Endothelial cell of umbilical vein (primary cell): ENCODE results near the gene SAE1. TPM values are rescaled to one million over a fixed set of nuclear protein-coding genes. Genes with fewer than 3 reads are reported as not detected.

Source experiments
- BruUV-seq: library from RNA; stranded (reverse); fragments of 400-500 nt; replicated peaks from 2 replicates; lab custom pipeline; 2021; lab: Mats Ljungman, UMichigan
- CTCF ChIA-PET: fragments of 300-600, 350-600 bp; sonication (Branson Sonifier 250); formaldehyde crosslinking; loops from one replicate; lab custom pipeline; 2021; ENCODE audit warnings: antibody characterized with exemption, inconsistent platforms; lab: Charles Lee
- POLR2A ChIA-PET: fragments of 300-600, 350-600 bp; sonication (Branson Sonifier 250); formaldehyde crosslinking; loops from one replicate; lab custom pipeline; 2021; ENCODE audit warnings: antibody characterized with exemption, inconsistent platforms; lab: Charles Lee
- DNase-seq: peaks from one replicate; pipeline ENCODE4 v3.0.0-alpha.2; 2011; ENCODE audit warnings: low read depth, low spot score
- FAIRE-seq: peaks from 2 replicates; lab custom pipeline; 2011; peaks lifted over from hg19 to GRCh38; lab: Jason Lieb, UNC
- H2AFZ ChIP-seq: 2 replicates; pipeline ENCODE4 v1.6.0; 2012; ENCODE audit warnings: low read depth, low read length, control low read depth, inconsistent platforms
- H3K27ac ChIP-seq: 2 replicates; pipeline ENCODE4 v1.5.1; 2011; ENCODE audit warnings: low read depth, mild to moderate bottlenecking, control low read depth, low read length, moderate library complexity; ENCODE audit not compliant: insufficient read depth
- H3K27me3 ChIP-seq, 2 experiments: 2 replicates each; pipeline versions ENCODE4 v1.6.0 to v1.6.1; 2011; ENCODE audit warnings: low read length in 2 of 2, mixed read lengths in 1 of 2; ENCODE audit not compliant: control insufficient read depth in 2 of 2, insufficient read depth in 2 of 2
- H3K36me3 ChIP-seq, 2 experiments: 2 replicates in 1 of 2; 3 replicates in 1 of 2; pipeline ENCODE4 v1.5.1; 2011; ENCODE audit warnings: low read length in 2 of 2, mild to moderate bottlenecking in 1 of 2, moderate library complexity in 1 of 2; ENCODE audit not compliant: control insufficient read depth in 2 of 2, insufficient read depth in 2 of 2; ENCODE audit errors: extremely low read depth in 1 of 2
- H3K4me1 ChIP-seq: 3 replicates; pipeline ENCODE4 v1.5.1; 2011; ENCODE audit warnings: mild to moderate bottlenecking, low read length; ENCODE audit not compliant: control insufficient read depth, insufficient read depth; ENCODE audit errors: extremely low read depth
- H3K4me2 ChIP-seq: 2 replicates; pipeline ENCODE4 v1.6.1; 2011; ENCODE audit warnings: low read length, control low read depth, mixed read lengths; ENCODE audit not compliant: insufficient read depth
- H3K4me3 ChIP-seq, 3 experiments: fragments of 200-600 bp in 1 of 3; sonication (generic), shearing (Covaris generic) in 1 of 3; replicated peaks in 1 of 3; 2 replicates each; pipeline ENCODE4 v1.5.1; 2011 to 2016; ENCODE audit warnings: control low read depth in 3 of 3, low read length in 3 of 3, mild to moderate bottlenecking in 2 of 3, inconsistent platforms in 1 of 3, low read depth in 1 of 3, moderate library complexity in 1 of 3; ENCODE audit not compliant: insufficient read depth in 1 of 3
- H3K79me2 ChIP-seq: 2 replicates; pipeline ENCODE4 v1.6.0; 2012; ENCODE audit warnings: low read length, inconsistent platforms; ENCODE audit not compliant: control insufficient read depth, insufficient read depth
- H3K9ac ChIP-seq: replicated peaks from 2 replicates; pipeline ENCODE3; 2011; ENCODE audit warnings: low read length, control low read depth; ENCODE audit not compliant: insufficient read depth; ENCODE audit errors: extremely low read depth
- H3K9me1 ChIP-seq: replicated peaks from 3 replicates; pipeline ENCODE4 v1.6.0; 2011; ENCODE audit warnings: mild to moderate bottlenecking, low read length; ENCODE audit not compliant: control insufficient read depth, insufficient read depth; ENCODE audit errors: extremely low read depth
- H3K9me3 ChIP-seq: replicated peaks from 2 replicates; pipeline ENCODE4 v1.5.1; 2012; ENCODE audit warnings: low read length, inconsistent platforms; ENCODE audit not compliant: control insufficient read depth, insufficient read depth
- H4K20me1 ChIP-seq: replicated peaks from 2 replicates; pipeline ENCODE3; 2011; ENCODE audit warnings: mild to moderate bottlenecking, low read length; ENCODE audit not compliant: control insufficient read depth, insufficient read depth; ENCODE audit errors: extremely low read depth
- FOS ChIP-seq: IDR thresholded peaks from 2 replicates; pipeline ENCODE4 v1.6.1; 2011; ENCODE audit warnings: mild to moderate bottlenecking, low read length, moderate library complexity, borderline replicate concordance; ENCODE audit not compliant: insufficient read depth
- MYC ChIP-seq: IDR thresholded peaks from one replicate; pipeline ENCODE4 v1.6.1; 2011; ENCODE audit warnings: mild to moderate bottlenecking, low read depth, low read length
- POLR2A ChIP-seq: IDR thresholded peaks from 2 replicates; pipeline ENCODE4 v1.6.1; 2012; ENCODE audit warnings: low read depth, mild to moderate bottlenecking, control low read depth, low read length
- POLR2AphosphoS5 ChIP-seq: IDR thresholded peaks from 2 replicates; pipeline ENCODE4 v1.6.1; 2012; ENCODE audit warnings: low read depth, mild to moderate bottlenecking, control low read depth, low read length, moderate library complexity; ENCODE audit not compliant: insufficient read depth
- dilution Hi-C: fragments of 300-500 bp; cut with MboI; formaldehyde crosslinking; loops from one replicate; pipeline ENCODE4 v1.15.0; 2019; ENCODE audit warnings: low sequenced_read_pairs; ENCODE audit not compliant: extremely low pct_ligation_motif_present
- intact Hi-C: fragments of 100-400 bp; cut with micrococcal nuclease; formaldehyde crosslinking; loops from one replicate; pipeline ENCODE4 v1.10.0; 2022
- polyA plus RNA-seq, 4 experiments: library from polyadenylated mRNA; depleted of rRNA in 3 of 4; stranded (reverse) in 3 of 4; unstranded in 1 of 4; fragments of >200 nt; gene quantifications; 2 replicates each; pipeline versions ENCODE4 v1.2.1 to v1.2.3, GENCODE V29; 2011 to 2012; ENCODE audit warnings: missing spikeins in 1 of 4
- total RNA-seq: library from RNA; stranded (reverse); gene quantifications from 2 replicates; pipeline ENCODE4 v1.2.3, GENCODE V29; 2021

The SAE1 gene
- total and polyA plus RNA-seq, 2 donors (not counting 3 experiments of a cell fraction or from before 2014, with no cell fraction given), result 165 to 219 TPM

GRCh38 chr19:47226426-47227351 is 96.1 kb downstream of the SAE1 start:
- Histone ChIP-seq H3K79me2 (peaks cover 9% of the 10 kb centered on the region), H3K9me3 (no peaks in the 10 kb centered on the region), H3K36me3 (peaks cover 0 to 10% of the 10 kb centered on the region in 2 experiments), H3K9ac (peak overlapping the region; percentile 67), H3K9me1 (no peaks in the 10 kb centered on the region), H3K27me3 (no peaks in the 10 kb centered on the region), H4K20me1 (no peaks in the 10 kb centered on the region), H3K27ac (peak overlapping the region; percentile 61), H2AFZ (no peak overlapping the region), H3K4me2 (peak overlapping the region; percentile 18), H3K4me3 (peak overlapping the region in 2 of 3 experiments; percentile 33 to 93), H3K4me1 (peaks cover 25% of the 10 kb centered on the region)
- TF ChIP-seq POLR2A (peak; percentile 1), POLR2AphosphoS5 (peak; percentile 13), FOS (no peak), MYC (no peak)
- POLR2A ChIA-PET, result interaction anchor here (0.6 to 2.2 kb wide), 16 partner anchors 9 to 220 kb away, joined by 3 to 31 read pairs (median 5); partner anchors contain the start of genes CCDC9 and ZC3H4
- TSS peak; percentile 62 for BruUV-seq
- intact Hi-C loops, result loop anchor here (1.0 to 2.0 kb wide), 4 partner anchors 16 to 50 kb away; partner anchors contain the start of gene CCDC9
- DNase-seq, result peak; percentile 54
- peak; percentile 69 for FAIRE-seq
- dilution Hi-C loops, result no loop called here
- CTCF ChIA-PET, result interaction anchor here (0.7 to 5.3 kb wide), 10 partner anchors 8 to 81 kb away, joined by 3 to 74 read pairs (median 4); partner anchors contain the start of gene CCDC9
